Breast epithelium (tissue), 3 donors: ENCODE results near the gene ZNF507.

Experiments
- CTCF ChIP-seq, 3 donors: fragments of 450-650 bp; IDR thresholded peaks; one replicate each; pipeline ENCODE4 v1.5.1; 2016 to 2017; ENCODE audit warnings: antibody characterized with exemption in 3 of 3, mild to moderate bottlenecking in 3 of 3, moderate library complexity in 3 of 3
- POLR2AphosphoS5 ChIP-seq, 3 donors: sonication (generic); formaldehyde crosslinking; IDR thresholded peaks; one replicate each; pipeline ENCODE4 v1.6.1; 2017; ENCODE audit warnings: antibody characterized with exemption in 3 of 3

GRCh38 chr19:32367948-32368536 lies 22.6 kb downstream of the ZNF507 start:
- TF ChIP-seq CTCF (IDR thresholded peaks at IDR 0.05) (no peak), POLR2AphosphoS5 (IDR thresholded peaks at IDR 0.05) (no peak)
